ENCODE results near the gene NEURL1. TPM values are rescaled to one million over a fixed set of nuclear protein-coding genes. Genes with fewer than 3 reads are reported as not detected.
"Not testable (repeated sequence)": the region's sequence is repeated elsewhere in the genome, so short reads cannot be mapped to it uniquely, and the experiment has no call there.

NEURL1 gene
- total and polyA plus RNA-seq, 2 experiments from 2014 or later, result 1.1 to 1.5 TPM

- Histone ChIP-seq H3K4me2 (ENCODE audit: unreplicated experiment) (no peak overlapping the region), H3K9me3 (ENCODE audit: low read depth) (no peaks in the 10 kb centered on the region), H3K79me2 (ENCODE audit: insufficient read depth) (no peaks in the 10 kb centered on the region), H3K27ac (no peak overlapping the region), H3K27me3 (replicated peaks; ENCODE audit: insufficient read depth) (peaks cover 29% of the 10 kb centered on the region), H3F3A (ENCODE audit: insufficient read depth) (no peaks in the 10 kb centered on the region), H3K9me2 (ENCODE audit: insufficient read depth) (no peaks in the 10 kb centered on the region), H4K20me1 (ENCODE audit: insufficient read depth) (no peaks in the 10 kb centered on the region), H3K4me3 (no peak overlapping the region), H3K4me1 (ENCODE audit: insufficient read depth) (no peaks in the 10 kb centered on the region), H3K36me3 (ENCODE audit: low read depth) (no peaks in the 10 kb centered on the region), H2AFZ (no peak overlapping the region), H3K9ac (no peak overlapping the region)
- WGBS, 2 experiments (ENCODE audit: low coverage in 1 of 2, low lambda C conversion rate in 2 of 2, missing lambda C conversion rate in 2 of 2), result 83 to 88% methylated on average over 3 of the region's 3 CpGs
- in situ Hi-C loops (cut with MboI), result no loop called here
- TF ChIP-seq EZH2 (IDR thresholded peaks at IDR 0.05; ENCODE audit: insufficient read depth, poor library complexity, severe bottlenecking) (no peak), EZH2phosphoT487 (IDR thresholded peaks at IDR 0.05; ENCODE audit: insufficient read depth, low read depth) (no peak)
- DNase-seq, result no peak
These were observed 7.7 kb downstream of the NEURL1 start for GRCh38 chr10:103501186-103501585.

- DNase-seq, result no peak
- H3F3A ChIP-seq (ENCODE audit: insufficient read depth), result no peaks in the 10 kb centered on the region
- in situ Hi-C loops (cut with MboI), result no loop called here
- no peaks in the 10 kb centered on the region for H3K4me1 ChIP-seq (ENCODE audit: insufficient read depth)
- no peaks in the 10 kb centered on the region for H3K9me2 ChIP-seq (ENCODE audit: insufficient read depth)
- H3K9ac ChIP-seq, result no peak overlapping the region
- no peaks in the 10 kb centered on the region for H3K9me3 ChIP-seq (ENCODE audit: low read depth)
- TF ChIP-seq EZH2phosphoT487 (IDR thresholded peaks at IDR 0.05; ENCODE audit: insufficient read depth, low read depth) (no peak), EZH2 (IDR thresholded peaks at IDR 0.05; ENCODE audit: insufficient read depth, poor library complexity, severe bottlenecking) (no peak)
- no peak overlapping the region for H3K27ac ChIP-seq
- H2AFZ ChIP-seq, result no peak overlapping the region
- H4K20me1 ChIP-seq (ENCODE audit: insufficient read depth), result no peaks in the 10 kb centered on the region
- H3K79me2 ChIP-seq (ENCODE audit: insufficient read depth), result no peaks in the 10 kb centered on the region
- peaks cover 28% of the 10 kb centered on the region for H3K27me3 ChIP-seq (replicated peaks; ENCODE audit: insufficient read depth)
- no peak overlapping the region for H3K4me2 ChIP-seq (ENCODE audit: unreplicated experiment)
- whole genome bisulfite sequencing, 2 experiments (ENCODE audit: low coverage in 1 of 2, low lambda C conversion rate in 2 of 2, missing lambda C conversion rate in 2 of 2), result 50 to 58% methylated on average over 13 of the region's 13 CpGs
- no peaks in the 10 kb centered on the region for H3K36me3 ChIP-seq (ENCODE audit: low read depth)
- H3K4me3 ChIP-seq, result no peak overlapping the region
These were observed 9.6 kb downstream of the NEURL1 start for GRCh38 chr10:103502849-103503660.

- in situ Hi-C loops (cut with MboI); H3K9me2 ChIP-seq (ENCODE audit: insufficient read depth); DNase-seq; H3K4me3 ChIP-seq; H3K4me2 ChIP-seq (ENCODE audit: unreplicated experiment); H3K79me2 ChIP-seq (ENCODE audit: insufficient read depth); H4K20me1 ChIP-seq (ENCODE audit: insufficient read depth); H3K9me3 ChIP-seq (ENCODE audit: low read depth); H3K9ac ChIP-seq; H3K4me1 ChIP-seq (ENCODE audit: insufficient read depth); H2AFZ ChIP-seq; H3K36me3 ChIP-seq (ENCODE audit: low read depth); H3F3A ChIP-seq (ENCODE audit: insufficient read depth); H3K27ac ChIP-seq: not testable (repeated sequence)
- 74 to 78% methylated on average over 6 of the region's 6 CpGs for WGBS, 2 experiments (ENCODE audit: low coverage in 1 of 2, low lambda C conversion rate in 2 of 2, missing lambda C conversion rate in 2 of 2)
- peaks cover 35% of the 10 kb centered on the region for H3K27me3 ChIP-seq (replicated peaks; ENCODE audit: insufficient read depth)
These were observed 10.3 kb downstream of the NEURL1 start for GRCh38 chr10:103503777-103504176.

- H3K9ac ChIP-seq, result no peak overlapping the region
- no peaks in the 10 kb centered on the region for H3K79me2 ChIP-seq (ENCODE audit: insufficient read depth)
- H3K4me1 ChIP-seq (ENCODE audit: insufficient read depth), result no peaks in the 10 kb centered on the region
- peak; percentile 25 for DNase-seq
- H3K9me2 ChIP-seq (ENCODE audit: insufficient read depth), result no peaks in the 10 kb centered on the region
- no peaks in the 10 kb centered on the region for H3F3A ChIP-seq (ENCODE audit: insufficient read depth)
- H3K36me3 ChIP-seq (ENCODE audit: low read depth), result no peaks in the 10 kb centered on the region
- no peak overlapping the region for H3K27ac ChIP-seq
- no peak overlapping the region for H3K4me3 ChIP-seq
- H3K9me3 ChIP-seq (ENCODE audit: low read depth), result no peaks in the 10 kb centered on the region
- 69 to 74% methylated on average over 10 of the region's 10 CpGs for WGBS, 2 experiments (ENCODE audit: low coverage in 1 of 2, low lambda C conversion rate in 2 of 2, missing lambda C conversion rate in 2 of 2)
- TF ChIP-seq EZH2phosphoT487 (IDR thresholded peaks at IDR 0.05; ENCODE audit: insufficient read depth, low read depth) (no peak), EZH2 (IDR thresholded peaks at IDR 0.05; ENCODE audit: insufficient read depth, poor library complexity, severe bottlenecking) (no peak)
- H2AFZ ChIP-seq, result no peak overlapping the region
- H3K27me3 ChIP-seq (replicated peaks; ENCODE audit: insufficient read depth), result peaks cover 36% of the 10 kb centered on the region
- no peaks in the 10 kb centered on the region for H4K20me1 ChIP-seq (ENCODE audit: insufficient read depth)
- no peak overlapping the region for H3K4me2 ChIP-seq (ENCODE audit: unreplicated experiment)
- in situ Hi-C loops (cut with MboI), result no loop called here
These were observed 10.8 kb downstream of the NEURL1 start for GRCh38 chr10:103504181-103504783.

Measured in GM23248 (cell line).